Vagina (tissue), 2 donors: Measurements from ENCODE around the gene C17orf75. TPM values are rescaled to one million over a fixed set of nuclear protein-coding genes. Genes with fewer than 3 reads are reported as not detected.
"Not testable (repeated sequence)": the region's sequence is repeated elsewhere in the genome, so short reads cannot be mapped to it uniquely, and the experiment has no call there.

ENCODE experiments used
- DNase-seq, 2 donors: peaks; one replicate each; pipeline ENCODE4 v3.0.0-alpha.2; 2017; ENCODE audit errors: extremely low spot score in 2 of 2
- H3K27ac ChIP-seq: fragments of 200-600 bp; sonication (generic); one replicate; pipeline ENCODE4 v1.5.1; 2019
- H3K27me3 ChIP-seq: fragments of 200-600 bp; sonication (generic); one replicate; pipeline ENCODE4 v1.5.1; 2019
- H3K36me3 ChIP-seq, 2 donors: fragments of 200-600 bp; sonication (generic); one replicate each; pipeline ENCODE4 v1.5.1; 2017 to 2019
- H3K4me1 ChIP-seq: fragments of 200-600 bp; sonication (generic); one replicate; pipeline ENCODE4 v1.5.1; 2019
- H3K4me3 ChIP-seq, 2 donors: fragments of 200-600 bp; sonication (generic); 1 replicate in 1 of 2; 2 replicates in 1 of 2; pipeline ENCODE4 v1.5.1; 2016 to 2019
- H3K9me3 ChIP-seq: fragments of 200-600 bp; sonication (generic); one replicate; pipeline ENCODE4 v1.5.1; 2019
- CTCF ChIP-seq, 3 experiments: fragments of 450-650 bp in 2 of 3; fragments of 200-600 bp in 1 of 3; sonication (generic) in 1 of 3; IDR thresholded peaks; one replicate each; pipeline ENCODE4 v1.5.1; 2017 to 2019; ENCODE audit warnings: antibody characterized with exemption in 3 of 3, mild to moderate bottlenecking in 2 of 3, moderate library complexity in 2 of 3
- POLR2A ChIP-seq, 2 donors: fragments of 450-650 bp; IDR thresholded peaks; one replicate each; pipeline ENCODE4 v1.6.1; 2017; ENCODE audit warnings: antibody characterized with exemption in 2 of 2, mild to moderate bottlenecking in 2 of 2, moderate library complexity in 2 of 2
- POLR2AphosphoS5 ChIP-seq, 2 donors: sonication (generic); formaldehyde crosslinking; IDR thresholded peaks; one replicate each; pipeline ENCODE4 v1.9.0; 2017; ENCODE audit warnings: antibody characterized with exemption in 2 of 2, mild to moderate bottlenecking in 2 of 2, low read depth in 1 of 2; ENCODE audit not compliant: insufficient read depth in 1 of 2
- intact Hi-C: fragments of 100-400 bp; cut with DNase I; formaldehyde crosslinking; loops from one replicate; pipeline ENCODE4 v1.15.1; 2023
- total RNA-seq: library from RNA; depleted of rRNA; stranded (reverse); fragments of >200 nt; gene quantifications from one replicate; pipeline ENCODE4 v1.2.3, GENCODE V29; 2016

The C17orf75 gene
- total RNA-seq, 1 donor from 2014 or later, result 15.0 TPM

DNA sequence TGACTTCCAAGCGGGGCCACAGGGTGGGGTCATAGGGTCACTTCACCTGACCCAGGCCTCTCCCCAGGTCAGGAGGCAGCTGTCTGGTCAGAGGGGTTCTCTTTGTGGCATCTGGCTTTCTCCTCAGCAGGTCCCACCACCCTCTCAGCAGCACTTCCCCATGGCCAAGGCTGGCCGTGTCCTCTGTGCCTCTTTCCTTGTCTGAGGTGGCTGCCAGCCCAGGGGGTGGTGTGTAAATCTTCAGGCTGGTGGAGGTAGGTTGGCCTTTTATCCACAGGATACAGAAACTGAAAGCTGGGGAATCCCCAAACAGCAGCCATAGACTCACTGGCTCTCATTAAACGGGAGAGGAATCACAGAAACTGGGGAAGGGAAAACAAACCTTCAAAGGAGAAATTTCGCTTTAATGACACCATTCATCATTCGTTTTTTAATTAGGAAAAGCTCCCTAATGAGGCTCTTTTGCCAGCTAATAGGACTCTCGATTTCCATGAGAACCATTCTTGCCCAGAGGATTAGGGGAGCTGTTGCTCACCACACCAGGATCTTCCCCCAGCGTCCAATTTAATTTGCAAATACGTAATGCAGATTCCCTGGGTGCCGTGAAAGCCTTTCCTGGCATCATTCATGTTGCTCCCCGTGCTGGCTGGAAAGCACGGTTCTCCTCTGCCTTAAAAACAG lies 18.0 kb downstream of the C17orf75 start:
- no peak for DNase-seq
- H3K36me3 ChIP-seq, result no peaks in the 10 kb centered on the region
- intact Hi-C loops, result loop anchor here (5.0 kb wide), 1 partner anchor 67 kb away; no protein-coding TSS in a partner anchor
- no peaks in the 10 kb centered on the region for H3K27me3 ChIP-seq
- TF ChIP-seq POLR2A (IDR thresholded peaks at IDR 0.05), result no peak
- TF ChIP-seq CTCF (IDR thresholded peaks at IDR 0.05), result no peak
- TF ChIP-seq POLR2AphosphoS5 (IDR thresholded peaks at IDR 0.05; ENCODE audit: insufficient read depth in 1 of 2, low read depth in 1 of 2), result no peak
- H3K4me1 ChIP-seq, result peaks cover 9% of the 10 kb centered on the region
- H3K4me3 ChIP-seq, result peak overlapping the region; percentile 13 to 37
- H3K27ac ChIP-seq, result no peak overlapping the region
- H3K9me3 ChIP-seq, result no peaks in the 10 kb centered on the region

- Histone ChIP-seq H3K36me3 (no peaks in the 10 kb centered on the region), H3K4me3 (no peak overlapping the region), H3K27me3 (no peaks in the 10 kb centered on the region), H3K27ac (no peak overlapping the region), H3K9me3 (no peaks in the 10 kb centered on the region), H3K4me1 (peaks cover 9% of the 10 kb centered on the region)
- intact Hi-C loops, result loop anchor here (5.0 kb wide), 1 partner anchor 66 kb away; no protein-coding TSS in a partner anchor
- no peak for TF ChIP-seq CTCF (IDR thresholded peaks at IDR 0.05)
- no peak for TF ChIP-seq POLR2A (IDR thresholded peaks at IDR 0.05)
- TF ChIP-seq POLR2AphosphoS5 (IDR thresholded peaks at IDR 0.05; ENCODE audit: insufficient read depth in 1 of 2, low read depth in 1 of 2), result no peak
- no peak for DNase-seq
Measured at GRCh38 chr17:32323046-32323445, 18.9 kb downstream of the C17orf75 start.

- no peaks in the 10 kb centered on the region for H3K9me3 ChIP-seq
- no peak overlapping the region for H3K27ac ChIP-seq
- no peaks in the 10 kb centered on the region for H3K27me3 ChIP-seq
- TF ChIP-seq POLR2AphosphoS5 (IDR thresholded peaks at IDR 0.05; ENCODE audit: insufficient read depth in 1 of 2, low read depth in 1 of 2) (no peak), CTCF (IDR thresholded peaks at IDR 0.05) (no peak), POLR2A (IDR thresholded peaks at IDR 0.05) (no peak)
- no peak for DNase-seq
- H3K4me1 ChIP-seq, result peaks cover 9% of the 10 kb centered on the region
- H3K36me3 ChIP-seq, result no peaks in the 10 kb centered on the region
- no peak overlapping the region for H3K4me3 ChIP-seq
- intact Hi-C loops, result loop anchor here (5.0 kb wide), 1 partner anchor 64 kb away; no protein-coding TSS in a partner anchor
Measured at GRCh38 chr17:32320847-32321246, 21.1 kb downstream of the C17orf75 start.

DNA sequence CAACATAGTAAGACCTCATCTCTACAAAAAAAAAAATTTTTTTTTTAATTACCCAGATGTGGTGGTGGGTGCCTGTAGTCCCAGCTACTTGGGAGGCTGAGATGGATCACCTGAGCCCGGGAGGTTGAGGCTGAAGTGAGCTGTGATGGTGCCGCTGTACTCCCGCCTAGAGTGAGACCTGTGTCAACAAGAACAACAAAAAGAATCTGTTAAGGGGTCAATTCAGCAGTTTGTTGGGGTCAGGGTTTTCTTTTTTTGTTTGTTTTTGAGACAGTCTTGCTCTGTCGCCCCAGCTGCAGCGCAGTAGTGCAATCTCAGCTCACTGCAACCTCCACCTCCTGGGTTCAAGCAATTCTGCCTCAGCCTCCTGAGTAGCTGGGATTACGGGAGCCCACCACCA lies 21.9 kb downstream of the C17orf75 start:
- H3K36me3 ChIP-seq, H3K27me3 ChIP-seq, H3K27ac ChIP-seq, H3K4me3 ChIP-seq, DNase-seq, H3K4me1 ChIP-seq, H3K9me3 ChIP-seq: not testable (repeated sequence)
- intact Hi-C loops, result loop anchor here (5.0 kb wide), 1 partner anchor 63 kb away; no protein-coding TSS in a partner anchor

- H3K4me3 ChIP-seq, result no peak overlapping the region
- no peak overlapping the region for H3K27ac ChIP-seq
- no peaks in the 10 kb centered on the region for H3K36me3 ChIP-seq
- H3K4me1 ChIP-seq, result peaks cover 9% of the 10 kb centered on the region
- no peak for DNase-seq
- intact Hi-C loops, result no loop called here
- TF ChIP-seq POLR2A (IDR thresholded peaks at IDR 0.05) (no peak), CTCF (IDR thresholded peaks at IDR 0.05) (peak; percentile 88 to 91 (median 91))
- H3K9me3 ChIP-seq, result no peaks in the 10 kb centered on the region
- no peaks in the 10 kb centered on the region for H3K27me3 ChIP-seq
Measured at GRCh38 chr17:32319548-32319905, 22.4 kb downstream of the C17orf75 start.
